Effector CD8-positive, alpha-beta T cell (primary cell): ENCODE data around the gene SIGLEC15.
"Not testable (repeated sequence)": the region's sequence is repeated elsewhere in the genome, so short reads cannot be mapped to it uniquely, and the experiment has no call there.

Source experiments
- DNase-seq: peaks from one replicate; lab custom pipeline; 2025; lab: John Stamatoyannopoulos, UW

The SIGLEC15 gene

DNA sequence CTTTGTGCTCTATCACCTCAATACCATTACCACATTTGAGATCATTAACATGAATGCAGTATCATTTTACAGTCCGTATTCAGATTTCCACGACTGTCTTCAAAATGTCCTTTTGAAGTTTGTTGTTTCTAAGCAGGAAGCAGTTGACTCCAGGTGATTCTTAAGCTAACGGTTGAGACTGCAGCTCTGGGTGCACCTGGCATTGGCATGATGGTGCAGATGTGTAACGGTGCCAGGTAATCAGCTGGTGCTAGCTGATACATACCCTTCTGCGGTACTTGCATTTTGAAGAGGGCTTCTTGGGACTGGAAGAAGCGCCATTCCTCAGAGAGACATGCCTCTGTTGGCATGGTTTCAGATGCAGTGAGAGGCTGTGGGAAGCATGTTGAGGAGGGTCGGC is 19.5 kb downstream of the SIGLEC15 start:
- DNase-seq, result no peak

DNA sequence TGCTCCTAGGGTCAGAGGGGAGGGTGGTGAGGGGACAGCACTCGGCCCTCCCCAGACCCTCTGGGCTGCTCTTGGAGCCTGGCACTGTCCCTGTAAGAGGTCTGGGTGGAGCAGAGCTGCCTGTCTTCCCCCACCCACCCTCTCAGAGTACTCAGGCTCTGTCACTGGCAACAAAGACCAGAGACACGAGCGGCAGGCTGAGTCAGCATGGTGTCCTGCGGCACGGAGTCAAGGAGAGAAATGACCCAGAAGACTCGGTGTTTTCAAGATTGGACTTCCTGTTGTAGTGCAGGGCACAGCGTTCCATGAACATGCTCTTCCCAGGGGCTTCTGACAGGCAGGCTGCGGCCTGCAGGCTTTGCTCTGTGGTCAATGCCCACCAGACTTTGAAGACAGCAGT is 19.9 kb downstream of the SIGLEC15 start:
- no peak for DNase-seq

GRCh38 chr18:45847119-45847518 is 21.6 kb downstream of the SIGLEC15 start:
- no peak for DNase-seq

- not testable (repeated sequence) for DNase-seq
These were observed 23.2 kb downstream of the SIGLEC15 start for GRCh38 chr18:45848643-45849042.

DNA sequence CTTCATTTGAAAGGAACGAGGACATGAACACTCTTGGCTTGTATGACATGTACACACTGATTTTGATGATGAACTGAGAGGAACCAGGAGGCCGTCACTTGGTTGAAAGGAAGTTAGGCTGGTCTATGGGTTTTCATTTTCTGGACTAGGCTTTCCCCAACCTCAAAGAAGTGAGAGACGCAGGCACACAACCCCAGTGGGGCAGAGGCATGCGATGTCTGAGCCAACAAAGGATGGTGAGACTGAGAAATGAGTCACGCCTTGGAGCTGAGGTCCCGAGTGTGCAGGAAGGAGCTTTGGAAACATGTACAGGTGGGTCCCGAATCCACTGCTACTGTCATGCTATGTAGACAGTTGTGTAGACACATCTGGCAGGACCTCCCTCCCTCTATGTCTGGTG is 24.1 kb downstream of the SIGLEC15 start:
- no peak for DNase-seq

- no peak for DNase-seq
These were observed 24.5 kb downstream of the SIGLEC15 start for GRCh38 chr18:45850021-45850420.

DNA sequence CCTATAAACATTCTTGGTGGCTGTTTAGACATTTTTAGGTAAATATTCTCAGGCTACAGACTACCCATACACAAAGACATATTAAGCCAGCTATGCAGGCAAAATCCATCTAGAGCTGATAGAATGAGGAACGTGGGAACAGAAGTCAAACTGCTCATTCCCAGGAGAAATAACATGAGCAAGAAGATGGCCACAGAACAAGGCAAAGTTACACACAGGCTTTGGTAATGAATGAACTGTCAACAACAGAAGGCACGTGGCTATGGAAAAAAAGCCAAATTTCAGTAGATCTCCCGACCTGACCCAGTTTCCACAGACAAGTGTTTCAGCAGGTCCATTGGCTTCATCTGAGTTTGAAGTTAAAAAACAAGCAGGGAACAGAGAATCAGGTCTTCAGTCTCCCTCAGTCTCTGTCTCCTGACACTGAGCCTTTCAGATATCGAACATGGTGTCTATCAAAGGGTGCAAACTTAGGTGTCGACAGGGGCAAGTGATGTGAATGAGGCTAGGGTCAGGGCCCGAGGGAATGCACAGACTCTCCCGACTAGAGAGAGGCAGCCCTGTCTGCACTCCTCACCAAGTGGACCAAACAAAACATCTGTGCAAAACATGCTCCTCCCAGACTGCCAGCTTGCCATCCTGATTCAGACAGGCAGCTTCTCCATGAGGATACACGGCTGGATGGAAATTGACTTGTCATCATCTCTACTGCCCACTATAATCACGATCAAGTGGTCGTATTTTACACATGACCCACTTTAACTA is 25.9 kb downstream of the SIGLEC15 start:
- no peak for DNase-seq

GRCh38 chr18:45852631-45853030 is 27.2 kb downstream of the SIGLEC15 start:
- no peak for DNase-seq

- DNase-seq, result no peak
These were observed 28.6 kb downstream of the SIGLEC15 start for GRCh38 chr18:45854036-45854586.

GRCh38 chr18:45856531-45856930 is 31.1 kb downstream of the SIGLEC15 start:
- DNase-seq, result no peak

DNA sequence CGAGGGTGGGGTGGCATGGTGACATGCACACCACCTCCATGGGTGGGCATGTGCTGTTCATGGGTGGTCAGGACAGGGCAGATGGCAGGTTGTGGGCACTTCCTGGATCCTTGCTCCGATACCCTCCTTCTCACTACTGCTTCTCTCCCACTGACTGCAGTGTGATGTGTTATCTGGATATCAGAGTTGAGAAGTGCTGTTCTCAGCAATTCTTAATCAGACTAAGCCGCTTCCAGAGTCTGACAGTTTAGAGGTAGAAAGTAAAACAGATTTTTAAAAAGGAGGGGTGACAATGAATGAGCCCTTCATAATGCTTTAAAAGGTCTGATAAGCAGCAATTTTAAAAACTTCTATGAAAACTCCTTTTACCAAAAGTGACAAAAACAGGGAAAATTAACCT is 33.9 kb downstream of the SIGLEC15 start:
- no peak for DNase-seq

- DNase-seq, result no peak
These were observed 35.0 kb downstream of the SIGLEC15 start for GRCh38 chr18:45860492-45860891.

- no peak for DNase-seq
These were observed 35.5 kb downstream of the SIGLEC15 start for GRCh38 chr18:45860971-45861370.

- no peak for DNase-seq
These were observed 36.5 kb downstream of the SIGLEC15 start for GRCh38 chr18:45861926-45862325.

DNA sequence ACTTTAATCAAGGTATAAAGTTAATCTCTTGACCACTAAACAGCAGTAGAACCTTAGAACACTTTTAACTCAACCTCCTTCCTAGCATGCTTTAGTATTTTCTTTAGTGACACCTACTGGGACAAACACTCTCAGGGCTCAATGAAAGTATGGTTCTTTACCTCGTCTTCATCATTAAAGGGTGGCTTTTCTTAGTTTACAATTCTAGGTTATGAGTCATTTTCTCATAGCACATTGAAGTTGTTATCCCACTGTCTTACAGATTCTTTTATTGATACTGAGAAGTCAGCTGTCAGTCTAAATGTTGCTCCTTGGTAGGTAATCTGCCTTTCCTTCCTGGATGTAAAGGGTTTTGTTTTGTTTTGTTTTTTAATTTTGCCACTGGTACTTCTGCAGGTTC is 38.0 kb downstream of the SIGLEC15 start:
- DNase-seq, result no peak

- DNase-seq, result no peak
These were observed 38.6 kb downstream of the SIGLEC15 start for GRCh38 chr18:45864081-45864480.

DNA sequence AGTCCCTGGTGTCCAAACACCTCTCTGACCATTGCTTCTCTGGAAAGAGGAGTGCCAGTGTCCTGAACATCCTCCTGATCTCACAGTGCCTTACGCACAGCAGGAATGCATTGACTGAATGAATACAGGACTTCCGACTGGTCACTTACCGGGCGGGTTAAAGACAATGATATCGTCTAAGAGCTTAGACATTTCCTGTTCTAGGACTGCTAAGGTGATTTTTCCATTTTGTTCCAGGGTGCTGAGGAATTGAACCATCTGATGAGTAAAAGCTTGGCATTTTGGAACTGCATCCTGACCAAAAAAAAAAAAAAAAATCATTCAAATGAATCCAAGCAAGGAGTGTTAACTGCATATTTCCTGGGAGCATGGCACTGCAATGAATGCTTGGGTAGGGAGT is 40.0 kb downstream of the SIGLEC15 start:
- no peak for DNase-seq

DNA sequence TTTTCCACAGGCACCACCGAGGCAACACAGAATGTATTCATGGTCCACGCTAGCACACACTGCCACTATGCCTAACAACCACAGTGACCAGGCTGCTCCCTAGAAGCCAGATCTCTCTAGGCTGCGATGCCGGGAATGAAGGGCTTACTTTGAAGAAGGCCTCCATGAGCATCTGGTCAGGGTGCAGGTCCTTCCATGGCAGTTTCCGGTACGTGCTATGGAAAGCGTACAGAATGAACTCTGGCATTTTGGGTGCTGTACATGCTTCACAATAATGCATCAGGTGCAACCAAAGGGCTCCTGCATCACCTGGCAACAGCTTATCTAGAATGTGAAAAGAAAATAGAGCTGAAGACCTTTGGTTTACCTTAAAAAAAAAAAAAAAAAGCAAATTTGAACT is 44.9 kb downstream of the SIGLEC15 start:
- DNase-seq, result no peak

GRCh38 chr18:45871431-45872084 is 46.1 kb downstream of the SIGLEC15 start:
- no peak for DNase-seq

GRCh38 chr18:45874491-45875184 is 49.2 kb downstream of the SIGLEC15 start:
- DNase-seq, result peak; percentile 7

- no peak for DNase-seq
These were observed 50.7 kb downstream of the SIGLEC15 start for GRCh38 chr18:45876161-45876560.

DNA sequence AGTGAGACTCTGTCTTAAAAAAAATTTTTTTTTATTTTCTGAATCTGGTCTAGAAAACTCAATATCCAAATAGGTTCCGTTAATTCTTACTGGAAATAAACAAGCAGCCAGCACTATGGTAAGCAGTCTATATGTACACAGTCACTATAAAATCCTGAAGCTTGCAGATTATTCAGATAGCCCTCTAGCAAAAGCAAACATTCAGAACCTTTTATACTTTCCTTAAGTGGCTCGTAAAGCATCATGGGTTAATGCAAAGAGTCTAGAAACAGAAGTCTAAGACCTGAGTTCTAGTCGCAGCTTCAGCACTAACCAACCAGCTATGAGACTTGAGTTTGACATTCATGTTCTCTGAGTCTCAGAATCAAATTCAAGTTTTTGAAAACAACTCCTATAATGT is 51.9 kb downstream of the SIGLEC15 start:
- DNase-seq, result no peak
